HL-60 (cell line): ENCODE data around the gene ABHD16A.

Experiments
- DNase-seq, 2 experiments: peaks; one replicate each; pipeline ENCODE4 v3.0.0-alpha.2; 2010 to 2020; ENCODE audit warnings: low read depth in 1 of 2, low spot score in 1 of 2
- H3K27ac ChIP-seq: fragments of 250-450 bp; sonication (Bioruptor Pico); replicated peaks from 2 replicates; pipeline ENCODE4 v1.5.1; 2020; ENCODE audit warnings: mild to moderate bottlenecking, moderate library complexity
- H3K27me3 ChIP-seq: fragments of 250-450 bp; sonication (Bioruptor Pico); 2 replicates; pipeline ENCODE4 v1.5.1; 2021; ENCODE audit warnings: mild to moderate bottlenecking, moderate library complexity; ENCODE audit not compliant: insufficient read depth, poor library complexity, severe bottlenecking
- H3K4me3 ChIP-seq: replicated peaks from 2 replicates; pipeline ENCODE4 v1.5.1; 2011; ENCODE audit warnings: mild to moderate bottlenecking, control low read depth, low read length; ENCODE audit not compliant: insufficient read depth
- GABPA ChIP-seq: IDR thresholded peaks from 2 replicates; pipeline ENCODE4 v1.6.1; 2012; ENCODE audit warnings: low read depth
- POLR2AphosphoS5 ChIP-seq: IDR thresholded peaks from 2 replicates; pipeline ENCODE4 v1.6.1; 2012; ENCODE audit warnings: low read depth
- REST ChIP-seq: IDR thresholded peaks from 2 replicates; pipeline ENCODE4 v1.6.1; 2012; ENCODE audit warnings: low read depth; ENCODE audit not compliant: insufficient replicate concordance
- SPI1 ChIP-seq: IDR thresholded peaks from 2 replicates; pipeline ENCODE4 v1.6.1; 2012; ENCODE audit warnings: low read depth, mild to moderate bottlenecking, borderline replicate concordance
- TF ChIP-seq, protein P1 (sequence below): IDR thresholded peaks from one replicate; pipeline ENCODE4 v1.5.1; 2011; ENCODE audit warnings: low read length, control low read depth, inconsistent platforms; ENCODE audit not compliant: insufficient read depth

The ABHD16A gene

DNA sequence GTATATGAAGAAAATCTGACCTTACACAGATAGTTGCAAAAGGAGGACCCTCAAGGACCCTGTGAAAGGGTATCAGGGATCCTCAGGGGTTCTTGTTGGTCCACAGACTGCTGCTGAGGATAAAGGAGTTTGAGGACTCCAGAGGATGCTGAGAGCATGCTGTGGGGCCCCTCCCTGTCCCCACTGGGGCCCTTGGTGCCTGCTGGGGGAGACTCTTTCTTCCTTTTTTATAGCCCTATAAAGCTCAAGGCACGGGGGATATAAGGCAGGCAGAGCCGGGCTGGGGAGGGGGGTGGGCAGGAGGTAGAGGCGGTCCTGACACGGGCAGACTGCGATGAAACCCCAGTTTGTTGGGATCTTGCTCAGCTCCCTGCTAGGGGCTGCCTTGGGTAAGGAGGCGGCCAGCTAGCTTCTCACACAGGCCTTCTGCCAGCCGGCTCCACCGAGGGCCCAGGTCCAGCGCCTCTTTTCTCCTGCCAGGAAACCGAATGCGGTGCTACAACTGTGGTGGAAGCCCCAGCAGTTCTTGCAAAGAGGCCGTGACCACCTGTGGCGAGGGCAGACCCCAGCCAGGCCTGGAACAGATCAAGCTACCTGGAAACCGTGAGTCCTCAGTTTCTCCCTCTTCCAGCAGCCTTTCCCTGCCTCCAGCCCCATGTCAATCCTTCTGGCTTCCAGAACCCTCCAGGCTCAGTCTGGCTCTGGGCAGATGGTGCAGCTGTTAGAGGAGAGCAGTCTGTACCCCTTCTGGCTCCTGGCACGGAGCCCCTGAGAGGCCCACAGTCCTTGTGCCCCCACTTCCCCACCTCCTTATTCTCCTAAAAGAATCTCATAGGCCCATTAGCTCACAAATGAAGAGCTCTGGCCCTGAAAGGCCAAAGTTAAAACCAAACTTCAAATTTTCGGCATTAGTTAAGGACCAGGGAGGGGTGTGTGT, 12.2 kb upstream of the ABHD16A start, which contains the start of gene LY6G6D:
TSS of gene LY6G6D (plus strand) at position 327 of the 937 bp plus-strand sequence. CDS start at position 335, 8 bp downstream.
- Histone ChIP-seq H3K27me3 (no peaks in the 10 kb centered on the region), H3K4me3 (no peak within 1 kb of the TSS), H3K27ac (no peak within 1 kb of the TSS)
- no peak for DNase-seq
- TF ChIP-seq REST: no peak
- no peak for TF ChIP-seq GABPA
- TF ChIP-seq SPI1: no peak
- TF ChIP-seq, protein P1, sequence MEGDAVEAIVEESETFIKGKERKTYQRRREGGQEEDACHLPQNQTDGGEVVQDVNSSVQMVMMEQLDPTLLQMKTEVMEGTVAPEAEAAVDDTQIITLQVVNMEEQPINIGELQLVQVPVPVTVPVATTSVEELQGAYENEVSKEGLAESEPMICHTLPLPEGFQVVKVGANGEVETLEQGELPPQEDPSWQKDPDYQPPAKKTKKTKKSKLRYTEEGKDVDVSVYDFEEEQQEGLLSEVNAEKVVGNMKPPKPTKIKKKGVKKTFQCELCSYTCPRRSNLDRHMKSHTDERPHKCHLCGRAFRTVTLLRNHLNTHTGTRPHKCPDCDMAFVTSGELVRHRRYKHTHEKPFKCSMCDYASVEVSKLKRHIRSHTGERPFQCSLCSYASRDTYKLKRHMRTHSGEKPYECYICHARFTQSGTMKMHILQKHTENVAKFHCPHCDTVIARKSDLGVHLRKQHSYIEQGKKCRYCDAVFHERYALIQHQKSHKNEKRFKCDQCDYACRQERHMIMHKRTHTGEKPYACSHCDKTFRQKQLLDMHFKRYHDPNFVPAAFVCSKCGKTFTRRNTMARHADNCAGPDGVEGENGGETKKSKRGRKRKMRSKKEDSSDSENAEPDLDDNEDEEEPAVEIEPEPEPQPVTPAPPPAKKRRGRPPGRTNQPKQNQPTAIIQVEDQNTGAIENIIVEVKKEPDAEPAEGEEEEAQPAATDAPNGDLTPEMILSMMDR: no peak
- no peak for TF ChIP-seq POLR2AphosphoS5

- Histone ChIP-seq H3K4me3 (no peak overlapping the region), H3K27me3 (no peaks in the 10 kb centered on the region), H3K27ac (no peak overlapping the region)
- TF ChIP-seq POLR2AphosphoS5 (no peak), GABPA (no peak), SPI1 (no peak), REST (no peak)
- TF ChIP-seq, protein P1: no peak
- no peak for DNase-seq
Measured at GRCh38 chr6:31713991-31714684, 11.0 kb upstream of the ABHD16A start.

DNA sequence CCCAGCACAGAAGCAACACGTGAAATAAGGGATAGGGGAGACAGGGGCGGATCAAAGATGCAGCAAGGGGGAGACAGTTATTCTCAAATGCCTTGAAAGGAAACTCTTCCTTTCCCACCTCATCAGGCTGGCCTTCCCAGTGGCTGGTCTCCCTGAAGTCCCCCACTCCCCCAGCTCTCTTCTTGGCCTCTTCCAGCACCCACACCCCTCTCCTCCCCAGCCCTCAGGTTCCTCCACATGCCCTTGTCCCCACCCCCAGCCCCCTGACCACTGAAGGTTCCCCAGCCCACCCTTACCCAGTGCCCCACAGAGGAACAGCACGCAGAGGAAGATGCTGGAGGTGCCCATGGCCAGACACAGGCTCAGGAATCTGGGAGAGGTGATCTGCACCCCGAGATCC, 10.3 kb upstream of the ABHD16A start:
- Histone ChIP-seq H3K27me3 (no peaks in the 10 kb centered on the region), H3K27ac (no peak overlapping the region), H3K4me3 (no peak overlapping the region)
- DNase-seq: no peak
- TF ChIP-seq POLR2AphosphoS5: no peak

- peak in 1 of 2 experiments; percentile 33 for DNase-seq
- no peak overlapping the region for H3K4me3 ChIP-seq
- H3K27me3 ChIP-seq: no peaks in the 10 kb centered on the region
- no peak overlapping the region for H3K27ac ChIP-seq
- no peak for TF ChIP-seq POLR2AphosphoS5
- TF ChIP-seq, protein P1: peak; percentile 10
- no peak for TF ChIP-seq GABPA
Measured at GRCh38 chr6:31712296-31712695, 9.2 kb upstream of the ABHD16A start.
